Memory B cell (primary cell): Measurements from ENCODE around the gene MAST2.

Source experiments
- ATAC-seq: fragments of 150-1000 bp; cut with Tn5 transposase; 2 replicates; pipeline ENCODE4 v1.10.0; 2021; ENCODE audit warnings: low read depth, mild to moderate bottlenecking, moderate library complexity
- DNase-seq, 2 donors: peaks; one replicate each; pipeline ENCODE4 v3.0.0; 2022; ENCODE audit warnings: low spot score in 2 of 2
- H3K27ac Mint-ChIP-seq: one replicate; pipeline ENCODE4 v1.8.0; 2022; ENCODE audit warnings: mild to moderate bottlenecking, moderate library complexity, mixed read lengths
- H3K27me3 Mint-ChIP-seq: one replicate; pipeline ENCODE4 v1.8.0; 2022; ENCODE audit warnings: mixed read lengths
- H3K36me3 Mint-ChIP-seq: one replicate; pipeline ENCODE4 v1.8.0; 2022; ENCODE audit warnings: mild to moderate bottlenecking, mixed read lengths
- H3K4me1 Mint-ChIP-seq: one replicate; pipeline ENCODE4 v1.8.0; 2022; ENCODE audit warnings: mixed read lengths
- H3K4me3 Mint-ChIP-seq: one replicate; pipeline ENCODE4 v1.8.0; 2022; ENCODE audit warnings: mild to moderate bottlenecking, moderate library complexity, mixed read lengths
- H3K9me3 Mint-ChIP-seq: one replicate; pipeline ENCODE4 v1.8.0; 2022; ENCODE audit warnings: mixed read lengths

The MAST2 gene

GRCh38 chr1:45994423-45994822 is 191.0 kb downstream of the MAST2 start:
- no peaks in the 10 kb centered on the region for H3K9me3 Mint-ChIP-seq
- no peak for ATAC-seq
- peaks cover 4% of the 10 kb centered on the region for H3K36me3 Mint-ChIP-seq

GRCh38 chr1:45995298-45995697 is 191.9 kb downstream of the MAST2 start:
- DNase-seq: no peak
- H3K4me3 Mint-ChIP-seq: no peak overlapping the region
- H3K9me3 Mint-ChIP-seq: no peaks in the 10 kb centered on the region
- H3K27me3 Mint-ChIP-seq: no peaks in the 10 kb centered on the region
- H3K27ac Mint-ChIP-seq: no peak overlapping the region
- no peak for ATAC-seq
- peaks cover 10% of the 10 kb centered on the region for H3K36me3 Mint-ChIP-seq
- peaks cover 3% of the 10 kb centered on the region for H3K4me1 Mint-ChIP-seq

More at GRCh38 chr1:45994423-45994822, 191.0 kb downstream of the MAST2 start:
- Mint-ChIP-seq H3K4me1 (peaks cover 6% of the 10 kb centered on the region), H3K27ac (no peak overlapping the region), H3K27me3 (no peaks in the 10 kb centered on the region), H3K4me3 (no peak overlapping the region)
- no peak for DNase-seq

- DNase-seq (no peak), ATAC-seq (no peak)
- Mint-ChIP-seq H3K4me1 (no peaks in the 10 kb centered on the region), H3K27me3 (no peaks in the 10 kb centered on the region), H3K9me3 (no peaks in the 10 kb centered on the region), H3K4me3 (no peak overlapping the region), H3K36me3 (peaks cover 11% of the 10 kb centered on the region), H3K27ac (no peak overlapping the region)
Observed at GRCh38 chr1:45998020-45998617, 194.7 kb downstream of the MAST2 start.

GRCh38 chr1:45999507-45999906 is 196.1 kb downstream of the MAST2 start:
- peaks cover 17% of the 10 kb centered on the region for H3K36me3 Mint-ChIP-seq
- H3K4me3 Mint-ChIP-seq: no peak overlapping the region
- H3K9me3 Mint-ChIP-seq: no peaks in the 10 kb centered on the region
- DNase-seq (no peak), ATAC-seq (no peak)
- no peaks in the 10 kb centered on the region for H3K4me1 Mint-ChIP-seq
- H3K27ac Mint-ChIP-seq: no peak overlapping the region
- H3K27me3 Mint-ChIP-seq: no peaks in the 10 kb centered on the region

GRCh38 chr1:46001081-46001785 is 197.8 kb downstream of the MAST2 start:
- no peaks in the 10 kb centered on the region for H3K9me3 Mint-ChIP-seq
- peaks cover 14% of the 10 kb centered on the region for H3K36me3 Mint-ChIP-seq

GRCh38 chr1:46002551-46003150 is 199.2 kb downstream of the MAST2 start:
- no peaks in the 10 kb centered on the region for H3K4me1 Mint-ChIP-seq
- ATAC-seq: no peak
- peaks cover 21% of the 10 kb centered on the region for H3K36me3 Mint-ChIP-seq
- DNase-seq: no peak
- no peaks in the 10 kb centered on the region for H3K9me3 Mint-ChIP-seq
- H3K27me3 Mint-ChIP-seq: no peaks in the 10 kb centered on the region
- no peak overlapping the region for H3K4me3 Mint-ChIP-seq
- H3K27ac Mint-ChIP-seq: no peak overlapping the region

More at GRCh38 chr1:46001081-46001785, 197.8 kb downstream of the MAST2 start:
- no peaks in the 10 kb centered on the region for H3K4me1 Mint-ChIP-seq
- no peaks in the 10 kb centered on the region for H3K27me3 Mint-ChIP-seq
- no peak overlapping the region for H3K27ac Mint-ChIP-seq
- no peak for ATAC-seq
- H3K4me3 Mint-ChIP-seq: no peak overlapping the region
- DNase-seq: no peak

GRCh38 chr1:46003315-46003714 is 199.9 kb downstream of the MAST2 start:
- no peaks in the 10 kb centered on the region for H3K27me3 Mint-ChIP-seq

GRCh38 chr1:46004492-46004891 is 201.1 kb downstream of the MAST2 start:
- Mint-ChIP-seq H3K36me3 (peaks cover 32% of the 10 kb centered on the region), H3K4me3 (no peak overlapping the region), H3K4me1 (no peaks in the 10 kb centered on the region), H3K9me3 (no peaks in the 10 kb centered on the region), H3K27ac (no peak overlapping the region), H3K27me3 (no peaks in the 10 kb centered on the region)
- ATAC-seq (no peak), DNase-seq (no peak)

More at GRCh38 chr1:46003315-46003714, 199.9 kb downstream of the MAST2 start:
- Mint-ChIP-seq H3K9me3 (no peaks in the 10 kb centered on the region), H3K36me3 (peaks cover 27% of the 10 kb centered on the region), H3K4me1 (no peaks in the 10 kb centered on the region), H3K4me3 (no peak overlapping the region), H3K27ac (no peak overlapping the region)
- no peak for ATAC-seq
- no peak for DNase-seq

- H3K9me3 Mint-ChIP-seq: no peaks in the 10 kb centered on the region
- no peak for DNase-seq
- H3K27me3 Mint-ChIP-seq: no peaks in the 10 kb centered on the region
- no peak overlapping the region for H3K4me3 Mint-ChIP-seq
- H3K27ac Mint-ChIP-seq: no peak overlapping the region
- ATAC-seq: no peak
- peaks cover 33% of the 10 kb centered on the region for H3K36me3 Mint-ChIP-seq
- H3K4me1 Mint-ChIP-seq: no peaks in the 10 kb centered on the region
Observed at GRCh38 chr1:46005594-46005993, 202.2 kb downstream of the MAST2 start.

GRCh38 chr1:46008585-46008984 is 205.2 kb downstream of the MAST2 start:
- Mint-ChIP-seq H3K27me3 (no peaks in the 10 kb centered on the region), H3K36me3 (peaks cover 31% of the 10 kb centered on the region), H3K9me3 (no peaks in the 10 kb centered on the region), H3K27ac (no peak overlapping the region), H3K4me3 (no peak overlapping the region), H3K4me1 (no peaks in the 10 kb centered on the region)
- DNase-seq: no peak
- no peak for ATAC-seq

- Mint-ChIP-seq H3K9me3 (no peaks in the 10 kb centered on the region), H3K36me3 (peaks cover 25% of the 10 kb centered on the region), H3K27ac (no peak overlapping the region), H3K4me3 (no peak overlapping the region), H3K27me3 (no peaks in the 10 kb centered on the region), H3K4me1 (no peaks in the 10 kb centered on the region)
- ATAC-seq: no peak
- DNase-seq: no peak
Observed at GRCh38 chr1:46010611-46011010, 207.2 kb downstream of the MAST2 start.

GRCh38 chr1:46011121-46011695 is 207.8 kb downstream of the MAST2 start:
- ATAC-seq: no peak
- Mint-ChIP-seq H3K27me3 (no peaks in the 10 kb centered on the region), H3K36me3 (peaks cover 25% of the 10 kb centered on the region), H3K4me1 (no peaks in the 10 kb centered on the region), H3K4me3 (no peak overlapping the region), H3K27ac (no peak overlapping the region), H3K9me3 (no peaks in the 10 kb centered on the region)
- DNase-seq: no peak

GRCh38 chr1:46012236-46012635 is 208.8 kb downstream of the MAST2 start:
- Mint-ChIP-seq H3K4me1 (no peaks in the 10 kb centered on the region), H3K27me3 (no peaks in the 10 kb centered on the region), H3K27ac (no peak overlapping the region), H3K36me3 (peaks cover 21% of the 10 kb centered on the region), H3K4me3 (no peak overlapping the region), H3K9me3 (no peaks in the 10 kb centered on the region)
- ATAC-seq (no peak), DNase-seq (no peak)

GRCh38 chr1:46013581-46013980 is 210.2 kb downstream of the MAST2 start:
- Mint-ChIP-seq H3K4me3 (no peak overlapping the region), H3K36me3 (peaks cover 10% of the 10 kb centered on the region), H3K9me3 (no peaks in the 10 kb centered on the region), H3K4me1 (no peaks in the 10 kb centered on the region), H3K27ac (no peak overlapping the region), H3K27me3 (no peaks in the 10 kb centered on the region)
- DNase-seq (no peak), ATAC-seq (no peak)
